ENCODE measurements around the gene SASH1.

DNA sequence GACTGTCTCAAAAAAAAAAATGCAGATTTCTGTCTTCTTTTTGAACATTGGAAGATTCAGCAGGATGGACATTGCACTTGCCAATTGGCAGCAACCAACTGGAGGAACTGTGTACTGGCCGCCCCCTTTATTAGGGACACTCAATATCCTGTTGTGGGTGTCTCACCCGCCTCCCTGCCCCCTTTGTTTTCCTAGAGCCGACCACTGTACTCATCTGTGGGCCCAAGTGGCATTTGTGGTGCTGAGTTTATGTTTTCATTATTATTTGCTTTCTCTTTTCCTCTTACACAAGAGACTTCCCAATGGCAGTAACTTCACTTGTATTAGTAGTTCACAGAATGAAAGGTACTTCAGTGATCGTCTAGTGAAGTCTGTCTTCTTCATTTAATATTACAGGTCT lies 125.3 kb downstream of the SASH1 start:
- TF ChIP-seq, protein P1, sequence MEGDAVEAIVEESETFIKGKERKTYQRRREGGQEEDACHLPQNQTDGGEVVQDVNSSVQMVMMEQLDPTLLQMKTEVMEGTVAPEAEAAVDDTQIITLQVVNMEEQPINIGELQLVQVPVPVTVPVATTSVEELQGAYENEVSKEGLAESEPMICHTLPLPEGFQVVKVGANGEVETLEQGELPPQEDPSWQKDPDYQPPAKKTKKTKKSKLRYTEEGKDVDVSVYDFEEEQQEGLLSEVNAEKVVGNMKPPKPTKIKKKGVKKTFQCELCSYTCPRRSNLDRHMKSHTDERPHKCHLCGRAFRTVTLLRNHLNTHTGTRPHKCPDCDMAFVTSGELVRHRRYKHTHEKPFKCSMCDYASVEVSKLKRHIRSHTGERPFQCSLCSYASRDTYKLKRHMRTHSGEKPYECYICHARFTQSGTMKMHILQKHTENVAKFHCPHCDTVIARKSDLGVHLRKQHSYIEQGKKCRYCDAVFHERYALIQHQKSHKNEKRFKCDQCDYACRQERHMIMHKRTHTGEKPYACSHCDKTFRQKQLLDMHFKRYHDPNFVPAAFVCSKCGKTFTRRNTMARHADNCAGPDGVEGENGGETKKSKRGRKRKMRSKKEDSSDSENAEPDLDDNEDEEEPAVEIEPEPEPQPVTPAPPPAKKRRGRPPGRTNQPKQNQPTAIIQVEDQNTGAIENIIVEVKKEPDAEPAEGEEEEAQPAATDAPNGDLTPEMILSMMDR (IDR thresholded peaks at IDR 0.05; ENCODE audit: insufficient read depth, low read length, poor library complexity, severe bottlenecking): no peak
- TF ChIP-seq EZH2phosphoT487 (conservative IDR thresholded peaks at IDR 0.05; ENCODE audit: low read length): no peak

All from SU-DHL-6 (cell line).